Measurements from ENCODE around the gene KRT85.

KRT85 gene

DNA sequence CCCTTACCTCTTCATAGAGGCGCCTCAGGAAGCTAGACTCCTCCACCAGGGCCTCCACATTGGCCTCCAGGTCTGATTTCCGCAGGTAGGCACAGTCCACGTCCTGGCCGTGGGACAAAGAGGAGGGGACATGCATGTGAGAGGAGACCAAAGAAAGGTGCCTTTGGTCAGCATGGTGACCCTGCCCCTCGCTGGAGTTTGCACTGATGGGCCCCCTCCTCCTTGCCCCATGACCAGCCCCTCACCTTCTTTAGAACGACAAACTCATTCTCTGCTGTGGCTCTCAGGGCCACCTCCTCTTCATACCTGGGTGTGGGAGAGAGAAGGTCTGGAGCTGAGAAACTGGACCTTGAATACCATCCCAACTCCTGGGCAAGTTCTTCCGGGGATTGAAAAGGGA, 3.2 kb downstream of the KRT85 start:
- no peak for DNase-seq

DNA sequence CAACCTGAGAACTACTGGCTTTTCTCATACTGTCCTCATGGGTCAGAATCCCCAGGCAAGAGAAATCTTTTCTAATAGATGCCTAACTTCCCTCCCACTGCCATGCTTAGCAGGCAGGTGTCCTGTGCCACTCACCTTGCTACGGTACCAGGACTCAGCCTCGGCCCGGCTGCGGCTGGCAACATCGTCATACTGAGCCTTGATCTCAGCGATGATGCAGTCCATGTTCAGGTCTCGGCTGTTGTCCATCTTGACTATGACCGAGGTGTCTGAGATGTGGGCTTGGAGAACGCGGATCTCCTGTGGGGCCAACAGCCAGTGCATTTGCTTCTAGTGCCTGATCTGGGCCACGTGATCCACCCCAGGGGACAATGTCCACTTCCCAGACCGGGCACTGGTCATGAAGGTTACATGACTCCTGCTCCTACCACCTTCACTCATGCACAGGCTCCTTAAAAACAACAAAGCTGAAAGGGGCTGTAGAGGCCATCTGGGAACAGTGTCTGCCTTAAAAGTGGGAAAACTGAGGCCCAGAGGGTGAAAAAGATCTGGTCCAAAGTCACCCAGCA, 4.1 kb downstream of the KRT85 start:
- DNase-seq, result no peak

DNA sequence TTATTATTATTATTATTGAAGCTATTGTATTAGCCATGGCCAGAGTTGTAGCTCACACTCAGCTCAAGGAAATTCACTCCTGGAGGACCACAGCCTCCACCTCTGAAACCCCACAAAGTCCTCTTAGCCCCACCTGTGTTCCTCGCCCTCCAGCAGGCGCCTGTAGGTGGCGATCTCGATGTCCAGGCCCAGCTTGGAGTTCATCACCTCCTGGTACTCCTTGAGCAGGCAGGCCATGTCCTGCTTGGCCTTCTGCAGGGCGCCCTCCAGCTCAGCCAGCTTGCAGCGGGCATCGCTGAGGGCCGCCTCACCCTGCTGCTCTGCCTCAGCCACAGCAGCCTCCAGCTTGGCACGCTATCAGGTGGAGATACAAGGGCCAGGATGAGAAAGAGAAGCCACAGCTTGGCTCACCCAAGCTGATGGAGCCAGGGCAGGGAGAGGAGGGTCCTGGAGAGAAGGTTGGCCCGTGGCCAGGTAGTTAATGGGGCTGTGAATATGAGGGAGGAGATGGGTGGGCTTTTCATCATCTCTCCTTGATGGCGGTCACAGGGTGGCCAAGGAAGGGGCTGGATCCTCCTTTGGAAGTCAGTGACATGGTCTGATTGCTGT, 5.1 kb downstream of the KRT85 start:
- DNase-seq, result no peak

DNA sequence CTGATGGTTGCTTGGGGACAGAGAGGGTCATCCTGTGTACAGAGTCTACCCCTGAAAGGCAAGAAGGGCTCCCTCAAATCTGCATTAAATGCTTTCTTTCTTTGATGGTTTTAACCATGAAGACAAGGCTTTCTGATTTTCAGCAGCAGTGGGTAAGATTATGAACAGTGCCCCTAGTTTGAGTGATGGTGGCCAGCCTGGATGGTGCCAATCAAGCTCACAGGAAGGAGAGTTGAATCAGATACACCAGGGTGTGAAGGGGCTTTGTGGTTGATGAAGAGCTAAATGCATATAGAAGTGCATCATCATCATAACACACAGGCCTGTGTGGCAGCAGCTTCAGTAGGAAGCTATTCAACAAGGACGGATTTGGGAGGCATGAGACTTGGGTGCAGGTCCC, 5.7 kb downstream of the KRT85 start:
- DNase-seq, result no peak

DNA sequence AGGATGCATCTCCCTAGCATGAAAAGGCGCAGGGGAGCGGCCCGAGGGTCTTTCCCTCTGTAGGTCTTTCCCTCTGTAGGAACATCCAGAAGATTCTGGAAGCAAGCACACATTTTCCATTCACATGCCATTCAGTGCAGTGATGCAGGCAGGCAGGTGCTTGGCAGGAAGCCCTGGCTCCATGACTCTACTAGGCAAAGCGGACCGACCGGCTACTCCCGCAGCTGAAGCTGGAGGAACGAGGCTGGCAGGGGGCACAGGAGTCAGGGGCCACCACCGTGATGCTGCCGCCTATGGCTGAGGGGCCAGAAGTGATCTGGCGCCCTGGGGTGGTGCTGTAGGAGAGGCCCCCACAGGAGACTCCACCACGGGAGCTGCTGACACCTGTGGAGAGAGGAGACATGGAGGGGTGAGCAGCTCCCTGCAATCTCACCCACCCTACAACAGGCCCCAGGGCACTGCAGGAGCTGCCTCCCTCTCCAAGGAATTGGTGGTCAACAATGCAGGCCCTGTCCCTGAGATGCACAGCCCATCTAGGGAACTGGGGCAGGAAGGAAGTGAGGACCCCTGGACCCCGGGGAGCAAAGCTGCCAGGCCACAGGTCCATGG, 6.5 kb downstream of the KRT85 start:
- DNase-seq, result no peak

DNA sequence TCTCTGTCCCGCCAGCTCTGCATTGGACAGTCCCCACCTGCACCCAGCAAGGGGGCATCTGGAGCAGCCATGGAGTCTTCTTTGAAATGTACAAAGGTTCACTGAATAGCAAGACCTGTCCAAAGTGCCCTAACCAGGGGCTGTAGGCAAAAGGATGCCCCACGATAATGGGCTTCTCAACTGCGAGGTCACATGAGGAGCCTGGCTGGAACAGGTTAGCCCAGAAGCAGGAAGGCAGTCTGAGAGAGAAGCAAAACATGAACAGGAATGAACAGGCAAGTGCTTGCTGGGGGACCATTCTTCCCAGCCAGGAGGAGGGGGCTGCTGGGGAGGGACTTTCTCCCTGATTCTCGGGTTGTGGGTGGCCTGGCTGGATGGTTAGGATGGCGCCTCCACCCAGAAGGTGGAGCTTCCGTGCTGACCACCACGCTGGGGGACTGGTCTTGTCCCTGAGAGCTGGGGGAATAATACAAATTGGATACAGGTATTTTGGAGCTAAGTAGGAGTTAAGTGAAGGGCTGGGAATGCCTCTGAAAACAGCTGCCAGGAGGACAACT, 7.1 kb downstream of the KRT85 start:
- DNase-seq, result no peak

DNA sequence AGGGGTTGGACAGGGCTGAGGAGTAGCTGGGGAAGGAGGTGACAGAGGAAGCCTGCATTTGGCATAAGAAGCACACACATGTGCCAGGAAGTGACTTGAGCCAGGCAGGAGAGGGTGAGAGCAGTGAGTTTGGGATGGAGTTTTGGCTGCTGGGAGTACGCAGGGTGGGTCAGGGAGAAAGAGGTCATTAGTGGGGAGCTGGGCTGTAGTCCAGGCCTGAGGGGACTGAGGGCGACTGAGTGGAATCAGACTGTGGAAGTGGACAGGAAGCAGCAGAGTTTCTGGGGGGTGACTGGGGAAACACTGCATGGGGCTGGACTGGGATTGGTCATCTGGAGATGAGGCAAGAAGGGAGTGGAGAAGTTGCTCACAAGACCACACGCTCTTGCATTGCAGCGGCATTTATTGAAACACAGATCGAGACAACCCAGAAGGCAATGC, 7.6 kb downstream of the KRT85 start:
- no peak for DNase-seq

DNA sequence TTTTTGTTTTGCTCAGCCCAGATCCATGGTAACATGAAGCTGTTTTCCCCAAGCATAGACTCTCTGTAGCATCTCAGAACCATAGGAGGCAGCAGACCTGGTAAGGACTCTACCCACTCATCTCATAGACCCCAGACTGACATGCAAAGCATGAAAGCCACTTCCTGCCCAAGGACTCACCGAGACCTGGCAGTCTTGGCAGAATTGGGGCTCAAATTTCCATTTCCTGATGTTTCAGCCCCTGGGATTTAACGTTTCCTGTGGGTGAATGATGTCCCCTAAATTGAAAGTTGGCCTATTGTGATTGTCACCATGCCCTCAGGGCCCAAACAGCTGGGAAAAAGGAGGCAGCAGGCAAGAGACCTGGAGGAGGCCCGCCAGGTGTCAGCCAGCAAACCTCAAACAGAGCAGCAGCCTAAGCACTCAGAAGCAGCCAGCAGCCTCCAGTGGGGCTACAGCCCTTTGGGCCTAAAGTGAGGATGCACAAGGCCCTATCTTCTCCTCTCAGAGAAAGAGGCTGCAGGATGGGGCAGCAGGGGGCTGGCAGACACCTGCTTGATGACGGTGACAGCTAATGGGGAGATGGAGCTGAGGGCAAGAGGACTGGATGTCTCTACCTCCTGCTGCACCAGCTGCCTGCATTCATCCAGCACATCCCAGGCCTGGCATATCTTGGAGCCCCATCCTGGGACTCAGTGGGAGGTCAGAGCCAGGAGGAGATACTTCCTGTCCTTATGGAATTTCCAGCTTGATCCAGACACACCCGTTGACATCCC, 8.5 kb downstream of the KRT85 start:
- DNase-seq, result no peak

DNA sequence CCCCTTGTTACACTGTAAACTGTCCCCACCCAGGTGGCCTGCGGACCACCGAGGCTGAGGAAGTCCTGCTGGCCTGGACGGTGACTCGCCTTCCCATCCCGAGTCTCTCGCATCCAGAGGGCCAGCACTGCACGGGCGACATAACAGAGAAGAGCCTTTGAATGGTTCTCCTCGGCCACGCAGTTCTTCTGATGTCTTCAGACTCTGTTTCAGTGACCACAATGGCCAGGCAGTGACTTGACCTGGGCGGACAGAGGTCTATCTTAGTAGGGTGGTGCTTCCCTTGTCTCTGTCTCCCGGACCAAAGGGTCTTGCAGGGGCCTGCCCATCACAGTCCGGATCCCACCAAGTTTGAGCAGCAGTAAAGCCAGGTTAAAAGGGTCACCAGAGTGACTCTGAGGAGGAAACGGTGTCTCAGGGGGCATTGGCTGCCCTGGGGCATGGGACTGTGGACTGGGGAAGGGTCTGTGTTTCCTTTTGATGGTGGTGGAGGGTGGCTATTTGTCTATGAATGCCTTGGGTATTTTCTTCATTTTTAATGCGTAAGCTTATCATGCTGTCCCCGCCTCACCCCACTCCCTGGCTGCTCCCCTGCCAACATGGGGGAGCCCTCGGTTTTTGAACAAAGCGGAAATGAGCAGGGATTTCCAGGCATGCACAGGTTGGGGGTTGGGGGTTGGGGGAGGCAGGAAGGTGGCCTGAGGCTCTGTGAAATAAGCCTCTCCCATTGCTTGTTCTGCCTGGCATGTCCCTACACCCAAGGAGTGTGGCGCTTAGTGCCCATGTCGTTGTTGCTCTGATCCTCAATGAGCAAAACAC, 10.3 kb downstream of the KRT85 start:
- DNase-seq, result no peak

DNA sequence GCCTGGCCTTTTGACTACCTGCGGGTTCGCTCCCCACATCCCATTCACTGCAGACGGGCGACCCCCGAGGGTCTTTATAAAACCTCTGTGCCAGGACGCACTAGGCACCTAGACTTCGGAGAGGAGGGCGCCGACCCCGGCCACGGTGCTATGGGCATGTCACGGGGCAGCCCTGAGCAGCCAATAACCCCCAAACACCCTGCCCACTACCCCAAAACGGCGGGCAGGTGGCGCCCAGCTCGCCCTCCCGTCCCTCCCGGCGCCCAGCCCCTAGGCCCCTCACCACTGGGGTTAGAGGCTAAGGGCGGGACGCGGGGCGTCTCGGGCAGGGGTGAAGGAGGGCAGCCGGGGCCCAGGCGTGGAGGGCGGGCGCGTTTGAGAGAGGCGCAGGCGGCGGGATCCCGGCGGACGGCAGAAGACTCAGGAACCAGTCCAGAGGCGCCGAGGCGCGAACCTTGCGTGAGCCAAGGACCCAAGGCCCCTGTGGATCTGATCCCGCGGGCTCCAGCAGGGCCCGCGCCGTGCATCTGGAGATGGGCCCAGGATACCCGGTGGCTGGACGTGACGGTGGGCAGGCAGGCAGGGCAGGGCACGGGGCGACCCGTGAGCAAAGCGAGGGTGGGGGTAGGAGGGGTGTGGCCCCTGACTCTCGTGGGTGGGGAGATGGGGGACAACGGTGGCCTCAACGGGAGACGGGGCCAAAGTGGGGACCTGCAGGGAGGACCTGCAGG, 11.1 kb downstream of the KRT85 start:
- no peak for DNase-seq

DNA sequence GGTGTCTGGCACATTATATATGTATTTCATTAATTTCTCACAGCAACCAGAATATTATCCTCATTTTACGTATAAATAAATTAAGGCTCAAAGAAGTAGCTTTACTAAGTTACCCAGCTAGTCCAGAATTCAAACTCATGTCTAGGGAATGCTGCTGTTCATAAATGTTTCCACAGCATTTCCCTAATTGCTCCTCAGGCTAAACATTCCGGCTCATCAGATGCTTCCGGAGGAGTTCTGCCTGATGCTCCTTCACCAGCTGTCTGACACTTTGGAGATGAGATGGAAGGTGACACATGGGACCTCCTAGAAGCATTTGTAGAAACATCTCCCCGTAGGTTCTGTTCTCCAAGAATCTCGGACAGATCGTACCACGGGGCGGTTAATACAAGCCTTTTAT, 12.1 kb downstream of the KRT85 start:
- DNase-seq, result no peak

DNA sequence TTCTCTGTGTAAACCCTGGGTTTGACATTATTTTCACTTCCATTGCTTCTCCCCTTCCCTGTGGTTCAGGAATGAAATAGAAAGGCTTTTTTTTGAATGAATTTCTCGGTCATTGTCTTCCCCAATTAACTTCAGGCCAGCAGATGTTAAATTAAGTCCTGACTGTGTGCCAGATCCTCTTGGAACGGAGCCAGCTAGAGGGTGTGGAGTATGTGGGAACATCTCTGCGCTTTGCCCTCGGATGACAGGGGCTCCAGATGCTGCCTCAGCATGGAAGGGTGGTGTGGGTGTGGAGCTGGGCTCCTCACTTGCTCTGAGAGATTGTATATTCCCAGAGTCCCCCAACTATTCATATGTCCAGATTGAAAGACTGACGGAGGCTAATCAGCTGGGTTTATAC, 13.1 kb downstream of the KRT85 start:
- DNase-seq, result no peak

DNA sequence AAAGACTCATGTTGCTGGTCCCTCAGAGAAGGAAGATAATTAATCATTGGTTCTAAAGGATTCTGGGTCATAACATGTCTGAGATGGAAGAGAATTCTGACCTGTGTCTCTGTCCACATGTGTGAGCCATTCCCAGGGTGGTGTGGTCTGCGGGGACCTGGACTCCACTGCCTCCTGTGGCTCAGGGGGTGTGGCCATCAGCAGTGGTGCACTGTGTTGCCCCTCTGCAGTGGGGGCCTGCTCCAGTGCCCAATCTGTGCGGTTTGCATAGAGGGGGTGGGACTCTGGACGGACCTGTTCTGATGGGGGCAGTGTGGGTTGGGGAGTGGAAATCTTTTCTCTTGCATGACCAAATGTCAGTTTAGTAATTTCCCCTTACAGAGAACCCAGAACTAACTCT, 13.5 kb downstream of the KRT85 start:
- no peak for DNase-seq

DNA sequence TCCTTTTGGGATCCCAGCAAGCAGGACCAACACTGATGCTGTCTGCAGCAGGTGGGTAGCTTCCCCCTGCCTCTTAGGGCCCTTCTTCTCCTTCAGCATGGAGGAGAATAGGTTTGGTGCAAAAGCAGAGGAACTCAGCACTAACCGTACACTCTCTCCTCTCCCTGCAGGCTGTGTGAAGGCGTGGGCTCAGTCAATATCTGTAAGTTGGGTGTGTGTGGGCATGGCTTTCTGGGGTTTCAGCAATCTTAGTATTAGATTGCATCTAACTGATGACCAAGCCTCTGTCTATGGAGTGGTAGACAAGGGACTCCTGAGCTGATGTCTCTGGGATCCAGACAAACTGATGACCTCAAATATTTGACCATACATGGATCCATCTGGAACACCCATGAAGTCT, 14.3 kb downstream of the KRT85 start:
- DNase-seq, result no peak

DNA sequence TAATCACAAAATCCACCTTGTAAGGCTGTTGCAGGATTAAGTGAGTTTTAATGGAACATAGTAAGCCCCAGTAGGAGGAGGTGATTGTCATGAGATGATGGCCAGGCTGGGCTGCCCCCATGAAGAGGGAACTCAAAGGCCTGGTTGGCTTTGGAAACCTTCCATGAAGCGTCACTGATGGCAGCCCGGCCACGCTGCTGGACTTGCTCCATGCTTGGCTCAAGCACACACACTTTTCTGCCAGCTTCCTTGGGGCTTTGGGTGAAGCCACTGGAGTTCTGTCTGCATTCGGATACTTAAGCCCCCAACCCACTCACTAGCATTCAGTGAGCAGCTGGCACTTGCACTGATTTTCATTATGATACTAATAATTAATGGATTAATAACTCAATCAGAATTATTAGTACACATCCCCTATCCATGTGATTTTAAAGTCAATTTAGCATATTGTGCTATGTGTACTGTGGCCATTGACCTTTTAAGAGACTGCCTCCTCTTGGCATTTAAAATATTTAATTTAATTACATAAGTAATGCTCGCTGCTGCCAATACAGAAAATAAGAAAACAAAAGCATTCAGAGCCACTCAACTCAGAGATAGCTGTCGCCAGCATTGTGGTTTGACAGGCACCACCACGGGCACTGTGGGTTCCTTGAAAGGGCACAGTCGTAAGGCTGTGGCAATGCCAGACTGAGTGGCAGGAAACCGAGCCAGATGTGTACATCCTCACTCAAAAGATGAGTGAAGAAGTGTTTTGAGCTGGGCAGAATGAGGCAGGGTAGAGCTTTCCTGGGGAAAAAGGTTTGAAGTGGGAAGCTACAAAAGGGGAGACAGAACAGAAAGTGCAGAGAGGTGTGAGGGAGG, 15.9 kb downstream of the KRT85 start:
- DNase-seq, result peak; percentile 54 to 72

DNA sequence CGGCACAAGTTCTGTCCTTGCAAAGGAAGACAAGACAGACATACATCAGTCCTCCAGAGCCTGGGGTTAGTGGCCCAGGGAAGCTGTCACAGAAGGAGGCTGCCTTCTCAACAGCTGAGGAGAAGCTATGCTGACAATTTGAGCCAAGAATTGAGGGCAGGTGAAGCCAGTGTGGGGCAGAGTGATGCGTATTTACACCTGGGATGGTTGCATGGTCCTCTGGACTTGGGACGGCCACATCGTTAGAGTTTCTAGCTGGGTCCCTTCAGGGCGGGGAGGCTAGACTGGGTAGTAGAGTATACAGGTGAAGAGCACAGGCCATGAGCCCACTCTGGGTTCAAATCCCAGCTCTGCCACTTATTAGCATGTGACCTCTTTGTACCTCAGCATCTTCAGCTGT, 16.5 kb downstream of the KRT85 start:
- no peak for DNase-seq

DNA sequence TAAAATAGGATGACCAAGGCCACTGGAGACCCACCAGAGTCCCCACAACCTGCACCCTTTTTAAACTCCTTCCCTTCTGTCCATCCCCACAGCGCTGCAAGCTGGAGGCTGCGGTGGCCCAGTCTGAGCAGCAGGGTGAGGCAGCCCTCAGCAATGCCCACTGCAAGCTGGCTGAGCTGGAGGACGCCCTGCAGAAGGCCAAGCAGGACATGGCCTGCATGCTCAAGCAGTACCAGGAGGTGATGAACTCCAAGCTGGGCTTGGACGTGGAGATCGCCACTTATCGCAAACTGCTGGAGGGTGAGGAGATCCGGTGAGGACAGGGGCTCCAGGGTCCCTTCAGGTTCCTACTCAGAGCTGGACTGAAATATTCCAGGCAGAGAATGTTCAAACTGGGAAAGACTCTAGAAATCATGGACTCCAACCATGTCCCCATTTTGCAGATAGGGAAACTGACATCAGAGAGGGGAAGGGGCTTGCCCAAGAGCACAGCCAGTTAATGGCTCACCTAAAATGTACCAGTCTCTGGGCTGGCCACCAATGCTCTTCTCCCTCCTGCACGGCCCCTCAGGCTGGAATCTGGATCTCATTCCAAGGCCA, 17.2 kb downstream of the KRT85 start:
- DNase-seq, result no peak

DNA sequence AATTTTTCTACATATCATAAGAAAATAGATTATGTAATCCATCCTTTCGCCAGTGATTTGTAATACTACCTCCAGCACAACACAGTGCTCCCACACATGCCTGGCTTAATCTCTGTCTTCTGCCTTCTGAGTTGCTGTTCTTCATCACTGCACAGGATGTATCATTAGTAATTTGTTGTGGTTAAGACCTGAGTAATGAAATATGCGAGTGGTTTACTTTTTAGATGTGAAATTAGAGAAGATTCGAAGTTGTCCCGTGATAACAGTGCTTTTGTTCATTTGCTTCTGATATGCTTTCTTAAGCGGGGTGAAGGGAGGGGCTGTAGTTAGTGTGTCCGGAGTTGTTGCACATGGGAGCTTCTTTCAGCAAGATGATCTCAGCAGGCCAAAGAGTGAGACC, 18.1 kb downstream of the KRT85 start:
- no peak for DNase-seq

DNA sequence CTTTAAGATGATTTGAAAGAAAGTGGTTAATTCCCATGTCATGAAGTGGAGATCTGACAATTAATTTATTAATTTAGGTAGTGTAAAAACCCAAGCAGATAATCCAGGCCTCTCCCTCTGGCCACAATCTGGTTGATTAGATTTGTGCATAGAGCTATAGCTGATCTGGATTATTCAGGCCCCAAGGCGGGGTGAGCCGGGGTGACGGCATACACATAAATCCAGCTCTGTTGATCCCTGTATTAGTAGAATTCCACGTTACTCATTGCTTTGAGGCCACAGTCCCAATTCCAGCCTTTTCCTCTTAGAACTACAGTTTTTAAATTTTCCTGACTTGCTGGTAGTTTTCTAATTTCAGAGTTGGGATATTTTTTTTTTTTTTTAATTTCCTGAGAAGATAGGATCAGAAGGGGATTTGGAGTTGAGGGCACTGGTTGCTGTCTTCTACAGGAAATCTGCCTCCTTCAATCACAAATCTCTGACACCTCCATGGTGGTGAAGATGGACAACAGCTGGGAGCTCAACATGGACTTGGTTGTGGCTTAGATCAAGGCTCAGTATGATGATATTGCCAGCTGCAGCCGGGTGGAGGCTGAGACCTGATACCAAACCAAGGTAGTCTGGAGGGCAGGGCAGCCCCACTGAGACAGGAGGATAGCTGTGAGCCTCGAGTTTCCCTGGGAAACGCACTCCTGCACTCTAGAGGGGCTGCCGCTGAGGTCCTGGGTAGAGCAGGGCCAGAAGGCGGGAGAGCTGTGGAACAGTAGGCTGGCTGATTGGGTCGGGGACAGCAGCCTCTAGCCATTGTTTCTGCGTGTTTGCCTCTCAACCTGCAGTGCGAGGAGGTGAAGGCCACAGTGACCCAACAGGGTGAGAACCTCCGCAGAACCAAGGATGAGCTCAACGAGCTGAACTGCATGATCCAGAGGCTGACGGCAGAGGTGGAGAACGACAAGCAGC, 19.4 kb downstream of the KRT85 start:
- no peak for DNase-seq

Measured in CD4-positive, alpha-beta T cell treated with Interferon alpha-2 for 1 hour (primary cell).